K562 (cell line): ENCODE data around the gene TEX261. TPM values are rescaled to one million over a fixed set of nuclear protein-coding genes. Genes with fewer than 3 reads are reported as not detected.

Experiments used
- ATAC-seq: fragments of 200-7000 bp; cut with Tn5 transposase; 3 replicates; pipeline ENCODE4 v1.9.1; 2020; ENCODE audit warnings: moderate library complexity
- BruUV-seq: library from RNA; stranded (reverse); fragments of 400-500 nt; replicated peaks from 2 replicates; lab custom pipeline; 2021; lab: Mats Ljungman, UMichigan
- CTCF ChIA-PET: fragments of 300-600 bp; formaldehyde crosslinking; extraction: SDS; loops from one replicate; lab custom pipeline; 2021; ENCODE audit warnings: low intra/inter-chr PET ratio; lab: Yijun Ruan, JAX
- POLR2A ChIA-PET: fragments of 300-600, 350-650 bp; sonication (Branson Sonifier 250); formaldehyde crosslinking; extraction: SDS; loops from one replicate; lab custom pipeline; 2021; ENCODE audit warnings: antibody characterized with exemption, inconsistent platforms; lab: Yijun Ruan, JAX
- DNase-seq, 4 experiments: peaks; one replicate each; pipeline versions ENCODE4 v3.0.0 to v3.0.0-alpha.2; 2011 to 2018; ENCODE audit warnings: low spot score in 3 of 4, mixed read lengths in 3 of 4; ENCODE audit errors: extremely low read depth in 1 of 4
- FAIRE-seq: peaks from 2 replicates; lab custom pipeline; 2011; peaks lifted over from hg19 to GRCh38; lab: Jason Lieb, UNC
- H2AFZ ChIP-seq: 2 replicates; pipeline ENCODE4 v1.6.0; 2011; ENCODE audit warnings: low read depth, low read length, control low read depth, inconsistent platforms
- H3K27ac ChIP-seq: fragments of 200-600 bp; 3 replicates; pipeline ENCODE4 v1.8.0; 2011; ENCODE audit warnings: low read depth, mild to moderate bottlenecking, control low read depth, inconsistent platforms, low read length, moderate library complexity, mixed read lengths; ENCODE audit errors: extremely low read depth
- H3K27me3 ChIP-seq, 2 experiments: fragments of 300-600 bp in 1 of 2; 2 replicates in 1 of 2; 3 replicates in 1 of 2; pipeline versions ENCODE4 v1.6.0 to v1.8.0; 2011; ENCODE audit warnings: inconsistent platforms in 2 of 2, low read length in 2 of 2, mild to moderate bottlenecking in 1 of 2, mixed read lengths in 1 of 2, moderate library complexity in 1 of 2; ENCODE audit not compliant: control insufficient read depth in 2 of 2, insufficient read depth in 2 of 2
- H3K36me3 ChIP-seq: fragments of 300-600 bp; 3 replicates; pipeline ENCODE4 v1.8.0; 2011; ENCODE audit warnings: mild to moderate bottlenecking, low read length, inconsistent platforms; ENCODE audit not compliant: control insufficient read depth, insufficient read depth
- H3K4me1 ChIP-seq, 2 experiments: fragments of 200-600 bp in 1 of 2; replicated peaks in 1 of 2; 2 replicates in 1 of 2; 3 replicates in 1 of 2; pipeline versions ENCODE4 v1.5.1 to v1.8.0; 2011; ENCODE audit warnings: inconsistent platforms in 2 of 2, low read length in 2 of 2, mild to moderate bottlenecking in 1 of 2, mixed read lengths in 1 of 2, moderate library complexity in 1 of 2; ENCODE audit not compliant: control insufficient read depth in 2 of 2, insufficient read depth in 2 of 2
- H3K4me2 ChIP-seq: 2 replicates; pipeline ENCODE4 v1.6.1; 2011; ENCODE audit warnings: low read length, control low read depth, inconsistent platforms, mixed read lengths; ENCODE audit not compliant: insufficient read depth
- H3K4me3 ChIP-seq: fragments of 200-600 bp; sonication (generic), shearing (Covaris generic); 2 replicates; pipeline ENCODE4 v1.5.1; 2016; ENCODE audit warnings: control low read depth, inconsistent platforms
- H3K79me2 ChIP-seq: fragments of 200-600 bp; 3 replicates; pipeline ENCODE4 v1.8.0; 2011; ENCODE audit warnings: low read length, inconsistent platforms; ENCODE audit not compliant: control insufficient read depth, insufficient read depth
- H3K9ac ChIP-seq, 2 experiments: 2 replicates each; pipeline versions ENCODE4 v1.6.0 to v1.6.1; 2011; ENCODE audit warnings: low read depth in 2 of 2, low read length in 2 of 2, control low read depth in 1 of 2, inconsistent platforms in 1 of 2, mild to moderate bottlenecking in 1 of 2, mixed read lengths in 1 of 2; ENCODE audit not compliant: insufficient read depth in 1 of 2
- H3K9me1 ChIP-seq: one replicate; pipeline ENCODE4 v1.6.0; 2011; ENCODE audit warnings: inconsistent platforms, mild to moderate bottlenecking, low read length, moderate library complexity; ENCODE audit not compliant: control insufficient read depth, insufficient read depth
- H3K9me3 ChIP-seq: replicated peaks from 2 replicates; pipeline ENCODE4 v1.5.1; 2011; ENCODE audit warnings: low read depth, low read length, inconsistent platforms; ENCODE audit not compliant: control insufficient read depth, insufficient read depth
- H4K20me1 ChIP-seq: replicated peaks from 2 replicates; pipeline ENCODE4 v1.6.1; 2011; ENCODE audit warnings: low read length, inconsistent platforms, mixed read lengths; ENCODE audit not compliant: control insufficient read depth, insufficient read depth
- ARID4B ChIP-seq: sonication (generic); formaldehyde crosslinking; IDR thresholded peaks from 2 replicates; pipeline ENCODE4 v1.8.0; 2022; ENCODE audit warnings: mild to moderate bottlenecking, missing genetic modification reagents
- ELF4 ChIP-seq: fragments of 450-650 bp; formaldehyde crosslinking; IDR thresholded peaks from 2 replicates; pipeline ENCODE4 v1.4.0; 2022; ENCODE audit warnings: missing genetic modification characterization
- FOXK2 ChIP-seq, 2 experiments: fragments of 450-650 bp; IDR thresholded peaks in 1 of 2; conservative IDR thresholded peaks in 1 of 2; 2 replicates each; pipeline ENCODE4 v1.6.1; 2016; ENCODE audit warnings: low read depth in 2 of 2, mild to moderate bottlenecking in 1 of 2
- GTF2F1 ChIP-seq: IDR thresholded peaks from 2 replicates; pipeline ENCODE4 v1.6.1; 2011; ENCODE audit warnings: low read depth, low read length, improper control_type of control experiment
- HDAC3 ChIP-seq: fragments of 450-650 bp; IDR thresholded peaks from 2 replicates; pipeline ENCODE4 v1.6.1; 2018; ENCODE audit warnings: borderline replicate concordance, mild to moderate bottlenecking, moderate library complexity; ENCODE audit not compliant: partially characterized antibody
- HMG20B ChIP-seq: fragments of 250-450 bp; sonication (Bioruptor Pico); IDR thresholded peaks from 2 replicates; pipeline ENCODE4 v1.5.0; 2021; ENCODE audit warnings: mild to moderate bottlenecking
- HNRNPL ChIP-seq: fragments of 200-400 bp; formaldehyde crosslinking; IDR thresholded peaks from 2 replicates; pipeline ENCODE4 v1.6.1; 2017; ENCODE audit warnings: low read depth, mild to moderate bottlenecking, low read length
- ILK ChIP-seq: fragments of 450-650 bp; IDR thresholded peaks from 2 replicates; pipeline ENCODE4 v1.6.1; 2016; ENCODE audit warnings: missing genetic modification characterization, low read depth, mild to moderate bottlenecking, missing compliant biosample characterization, moderate library complexity, borderline replicate concordance
- PHB ChIP-seq: fragments of 250-450 bp; sonication (Bioruptor Pico); IDR thresholded peaks from 2 replicates; pipeline ENCODE4 v1.5.0; 2021
- PHB2 ChIP-seq: fragments of 450-650 bp; IDR thresholded peaks from 2 replicates; pipeline ENCODE4 v1.6.1; 2017; ENCODE audit warnings: low read depth
- RNF2 ChIP-seq: sonication (generic); IDR thresholded peaks from 2 replicates; pipeline ENCODE4 v1.6.1; 2016
- SMC3 ChIP-seq: conservative IDR thresholded peaks from 2 replicates; pipeline ENCODE4 v1.6.1; 2011; ENCODE audit warnings: low read depth, low read length, improper control_type of control experiment; ENCODE audit not compliant: insufficient read depth
- TSC22D4 ChIP-seq: fragments of 450-650 bp; IDR thresholded peaks from 2 replicates; pipeline ENCODE4 v1.6.1; 2016; ENCODE audit warnings: missing genetic modification characterization, missing biosample characterization, control low read depth
- ZNF263 ChIP-seq: sonication (generic); formaldehyde crosslinking; IDR thresholded peaks from 2 replicates; pipeline ENCODE4 v1.8.0; 2022; ENCODE audit warnings: mild to moderate bottlenecking, missing genetic modification reagents, borderline replicate concordance
- ZNF436 ChIP-seq: fragments of 250-450, 450-650 bp; sonication (Bioruptor Pico); formaldehyde crosslinking; IDR thresholded peaks from 2 replicates; pipeline ENCODE4 v1.7.0; 2020; ENCODE audit warnings: mild to moderate bottlenecking
- ZNF655 ChIP-seq: fragments of 250-450 bp; sonication (Bioruptor Pico); IDR thresholded peaks from 2 replicates; pipeline ENCODE4 v1.5.0; 2021
- ZNF75A ChIP-seq: fragments of 450-650 bp; formaldehyde crosslinking; IDR thresholded peaks from 2 replicates; pipeline ENCODE4 v1.4.0; 2020; ENCODE audit warnings: mild to moderate bottlenecking
- WGBS: fragments of 100-300 bp; shearing (Covaris generic); methylation state at CpG from one replicate; pipeline ENCODE4 v1.1.6; 2016; ENCODE audit warnings: low coverage, mixed read lengths; ENCODE audit not compliant: insufficient coverage; ENCODE audit errors: missing lambda C conversion rate; 5-methylcytosine and 5-hydroxymethylcytosine counted together
- in situ Hi-C: fragments of 300-500 bp; cut with MboI; formaldehyde crosslinking; loops from 4 replicates; pipeline ENCODE4 v1.15.0; 2018; ENCODE audit warnings: inconsistent platforms, mixed read lengths
- intact Hi-C: fragments of 100-400 bp; cut with micrococcal nuclease; formaldehyde crosslinking; loops from 2 replicates; pipeline ENCODE4 v1.14.2; 2022
- polyA plus RNA-seq, 8 experiments: library from polyadenylated mRNA; depleted of rRNA in 4 of 8; stranded (reverse) in 5 of 8; unstranded in 3 of 8; fragments of >200 nt; fragmentation: Nextera tagmentation in 2 of 8; fragmentation: Illumina TruSeq in 1 of 8; extraction: Ambion mirVana in 2 of 8; extraction: Trizol in 1 of 8; gene quantifications; 2 replicates each; pipeline versions ENCODE4 v1.2.1 to v1.2.3, GENCODE V29; 2011 to 2014; ENCODE audit warnings: inconsistent platforms in 1 of 8, missing spikeins in 1 of 8
- total RNA-seq, 7 experiments: library from RNA; depleted of rRNA in 6 of 7; stranded (reverse); fragments of >200 nt in 6 of 7; fragmentation: Illumina TruSeq in 2 of 7; extraction: Trizol in 2 of 7; gene quantifications; 2 replicates each; pipeline versions ENCODE4 v1.2.1 to v1.2.3, GENCODE V29; 2011 to 2021; ENCODE audit warnings: low replicate concordance in 1 of 7

The TEX261 gene
- total and polyA plus RNA-seq, 9 of the 15 experiments (the other 6 are each of a cell fraction or from before 2014, with no cell fraction given): 11.9 to 110 (median 51.9) TPM

GRCh38 chr2:70981421-70981820 is 13.3 kb downstream of the TEX261 start (continued):
- no peak for TF ChIP-seq ARID4B (CRISPR knock-in tag)
- TF ChIP-seq FOXK2 (conservative IDR thresholded peaks at IDR 0.05 in 1 of 2, IDR thresholded peaks at IDR 0.05 in 1 of 2; ENCODE audit: low read depth in 2 of 2): no peak
- TF ChIP-seq, all 486 proteins: peak for 0

GRCh38 chr2:70979626-70980025 is 15.0 kb downstream of the TEX261 start:
- no peak overlapping the region for H3K4me2 ChIP-seq
- WGBS: 47% methylated on average over 9 of the region's 9 CpGs
- 0 out of 2 replicates have a peak, but pooled peaks cover 3% of the 10 kb centered on the region for H4K20me1 ChIP-seq
- no peaks in the 10 kb centered on the region for H3K27me3 ChIP-seq
- no peaks in the 10 kb centered on the region for H3K9me3 ChIP-seq
- H3K4me3 ChIP-seq: no peak overlapping the region
- no TSS peak for BruUV-seq
- H3K9ac ChIP-seq: no peak overlapping the region; a peak in 1 of 4 replicates
- H3K36me3 ChIP-seq: no peaks in the 10 kb centered on the region
- no peak for FAIRE-seq
- H2AFZ ChIP-seq: no peak overlapping the region
- ATAC-seq: no peak
- no peak overlapping the region for H3K27ac ChIP-seq
- peaks cover 8 to 19% of the 10 kb centered on the region in 2 experiments; a peak in 4 of 5 replicates for H3K4me1 ChIP-seq
- intact Hi-C loops: no loop called here
- CTCF ChIA-PET: no interaction called here
- TF ChIP-seq ZNF75A (no peak), RNF2 (no peak), TSC22D4 (tag) (no peak), ILK (no peak), PHB2 (no peak), ZNF263 (CRISPR knock-in tag) (no peak), ZNF655 (CRISPR knock-in tag) (no peak), GTF2F1 (no peak), ZNF436 (CRISPR knock-in tag) (no peak), HDAC3 (no peak), ELF4 (CRISPR knock-in tag) (no peak), PHB (no peak), HMG20B (no peak), SMC3 (no peak), HNRNPL (no peak)
- TF ChIP-seq, all 486 proteins: peak for 0
- no peak for DNase-seq
- POLR2A ChIA-PET: interaction anchor here (0.5 kb wide), 1 partner anchor 192 kb away, joined by 3 read pairs; no protein-coding TSS in a partner anchor
- no peaks in the 10 kb centered on the region for H3K9me1 ChIP-seq
- in situ Hi-C loops: no loop called here
- no peaks in the 10 kb centered on the region for H3K79me2 ChIP-seq
